IMR-90 (cell line): ENCODE results near the gene GPR15LG. TPM values are rescaled to one million over a fixed set of nuclear protein-coding genes. Genes with fewer than 3 reads are reported as not detected.

Experiments
- ATAC-seq: fragments of 200-7000 bp; cut with Tn5 transposase; 2 replicates; pipeline ENCODE4 v1.9.1; 2020; ENCODE audit warnings: low read depth, mild to moderate bottlenecking, moderate library complexity
- BruUV-seq: library from RNA; stranded (reverse); fragments of 400-500 nt; replicated peaks from 2 replicates; lab custom pipeline; 2021; lab: Mats Ljungman, UMichigan
- CTCF ChIA-PET: fragments of 300-600 bp; formaldehyde crosslinking; extraction: SDS; loops from one replicate; lab custom pipeline; 2021; ENCODE audit warnings: antibody characterized with exemption; lab: Yijun Ruan, JAX
- POLR2A ChIA-PET: fragments of 300-600 bp; sonication (Branson Sonifier 250); formaldehyde crosslinking; loops from one replicate; lab custom pipeline; 2022; ENCODE audit warnings: antibody characterized with exemption; ENCODE audit not compliant: unreplicated experiment; lab: Charles Lee
- DNase-seq: peaks from one replicate; pipeline ENCODE4 v3.0.0; 2013
- H2AFZ ChIP-seq: replicated peaks from 2 replicates; pipeline ENCODE3; 2013; ENCODE audit warnings: low read length, mild to moderate bottlenecking; ENCODE audit not compliant: poor library complexity
- H2AK5ac ChIP-seq: 2 replicates; pipeline ENCODE4 v1.6.1; 2013; ENCODE audit warnings: low read depth, low read length, inconsistent platforms
- H2AK9ac ChIP-seq: replicated peaks from 2 replicates; pipeline ENCODE3; 2013; ENCODE audit warnings: mild to moderate bottlenecking, low read depth, low read length, moderate library complexity; ENCODE audit not compliant: poor library complexity
- H2BK120ac ChIP-seq: 2 replicates; pipeline ENCODE4 v1.6.1; 2013; ENCODE audit warnings: low read depth, low read length, inconsistent platforms
- H2BK15ac ChIP-seq: 3 replicates; pipeline ENCODE4 v1.6.1; 2013; ENCODE audit warnings: low read depth, low read length, inconsistent platforms
- H2BK20ac ChIP-seq: 2 replicates; pipeline ENCODE4 v1.6.1; 2013; ENCODE audit warnings: low read depth, mild to moderate bottlenecking, inconsistent platforms, low read length, moderate library complexity
- H2BK5ac ChIP-seq: 2 replicates; pipeline ENCODE4 v1.6.1; 2013; ENCODE audit warnings: mild to moderate bottlenecking, low read depth, low read length, inconsistent platforms; ENCODE audit not compliant: poor library complexity, severe bottlenecking
- H3K14ac ChIP-seq: replicated peaks from 2 replicates; pipeline ENCODE4 v1.6.1; 2013; ENCODE audit warnings: low read depth, low read length, inconsistent platforms
- H3K18ac ChIP-seq: 2 replicates; pipeline ENCODE4 v1.6.1; 2013; ENCODE audit warnings: low read depth, low read length, control low read depth
- H3K23ac ChIP-seq: 2 replicates; pipeline ENCODE4 v1.6.1; 2013; ENCODE audit warnings: low read depth, low read length, inconsistent platforms
- H3K27ac ChIP-seq: 2 replicates; pipeline ENCODE4 v1.5.1; 2013; ENCODE audit warnings: mild to moderate bottlenecking, control low read depth, low read length; ENCODE audit not compliant: insufficient read depth
- H3K27me3 ChIP-seq: 2 replicates; pipeline ENCODE4 v1.6.1; 2013; ENCODE audit warnings: low read length; ENCODE audit not compliant: control insufficient read depth, insufficient read depth
- H3K36me3 ChIP-seq: 2 replicates; pipeline ENCODE4 v1.6.1; 2013; ENCODE audit warnings: low read length, mixed read lengths; ENCODE audit not compliant: control insufficient read depth, insufficient read depth
- H3K4ac ChIP-seq: 2 replicates; pipeline ENCODE4 v1.6.1; 2013; ENCODE audit warnings: low read depth, low read length, inconsistent platforms
- H3K4me1 ChIP-seq: 2 replicates; pipeline ENCODE4 v1.6.1; 2013; ENCODE audit warnings: low read length, mixed read lengths; ENCODE audit not compliant: control insufficient read depth, insufficient read depth
- H3K4me2 ChIP-seq: 2 replicates; pipeline ENCODE4 v1.6.1; 2013; ENCODE audit warnings: low read depth, mild to moderate bottlenecking, control low read depth, low read length, moderate library complexity
- H3K4me3 ChIP-seq: 2 replicates; pipeline ENCODE4 v1.5.1; 2013; ENCODE audit warnings: low read depth, mild to moderate bottlenecking, control low read depth, low read length, moderate library complexity; ENCODE audit not compliant: insufficient read depth
- H3K56ac ChIP-seq: 2 replicates; pipeline ENCODE4 v1.6.1; 2013; ENCODE audit warnings: low read length, inconsistent platforms; ENCODE audit not compliant: insufficient read depth; ENCODE audit errors: extremely low read depth
- H3K79me1 ChIP-seq, 2 experiments: 2 replicates each; pipeline ENCODE4 v1.6.1; 2013; ENCODE audit warnings: low read length in 2 of 2, inconsistent platforms in 1 of 2, low read depth in 1 of 2
- H3K9ac ChIP-seq: 2 replicates; pipeline ENCODE4 v1.6.1; 2013; ENCODE audit warnings: low read depth, low read length, control low read depth
- H3K9me1 ChIP-seq: 2 replicates; pipeline ENCODE4 v1.6.1; 2013; ENCODE audit warnings: low read length, inconsistent platforms; ENCODE audit not compliant: insufficient read depth
- H3K9me3 ChIP-seq: 2 replicates; pipeline ENCODE4 v1.6.1; 2013; ENCODE audit warnings: low read length; ENCODE audit not compliant: control insufficient read depth, insufficient read depth
- H4K20me1 ChIP-seq: 2 replicates; pipeline ENCODE4 v1.6.1; 2013; ENCODE audit warnings: low read length, inconsistent platforms; ENCODE audit not compliant: insufficient read depth
- H4K5ac ChIP-seq: 2 replicates; pipeline ENCODE4 v1.6.1; 2013; ENCODE audit warnings: mild to moderate bottlenecking, low read depth, low read length, control low read depth
- H4K8ac ChIP-seq, 2 experiments: 2 replicates each; pipeline ENCODE4 v1.6.1; 2013; ENCODE audit warnings: low read depth in 2 of 2, low read length in 2 of 2, control low read depth in 1 of 2, inconsistent platforms in 1 of 2
- H4K91ac ChIP-seq: 2 replicates; pipeline ENCODE4 v1.6.1; 2013; ENCODE audit warnings: low read depth, low read length, inconsistent platforms; ENCODE audit not compliant: insufficient read depth
- BHLHE40 ChIP-seq: fragments of 150-350 bp; IDR thresholded peaks from 2 replicates; pipeline ENCODE4 v1.6.1; 2016; ENCODE audit warnings: mild to moderate bottlenecking, low read depth, low read length
- CHD1 ChIP-seq: IDR thresholded peaks from 2 replicates; pipeline ENCODE4 v1.6.1; 2012; ENCODE audit warnings: low read depth, low read length, improper control_type of control experiment
- ELK1 ChIP-seq: fragments of 150-350 bp; IDR thresholded peaks from 2 replicates; pipeline ENCODE4 v1.6.1; 2016; ENCODE audit warnings: low read depth, mild to moderate bottlenecking, low read length, moderate library complexity, borderline replicate concordance
- FOS ChIP-seq: fragments of 150-350 bp; IDR thresholded peaks from 2 replicates; pipeline ENCODE4 v1.6.1; 2016; ENCODE audit warnings: low read depth, low read length
- MAFK ChIP-seq: IDR thresholded peaks from 2 replicates; pipeline ENCODE4 v1.6.1; 2012; ENCODE audit warnings: low read depth, low read length, improper control_type of control experiment
- MAZ ChIP-seq: IDR thresholded peaks from 2 replicates; pipeline ENCODE4 v1.6.1; 2012; ENCODE audit warnings: low read depth, mild to moderate bottlenecking, low read length, improper control_type of control experiment, moderate library complexity, borderline replicate concordance
- NFE2L2 ChIP-seq: fragments of 150-350 bp; IDR thresholded peaks from 2 replicates; pipeline ENCODE4 v1.6.1; 2016; ENCODE audit warnings: low read depth, mild to moderate bottlenecking, low read length
- POLR2A ChIP-seq: IDR thresholded peaks from 2 replicates; pipeline ENCODE4 v1.6.1; 2012; ENCODE audit warnings: mild to moderate bottlenecking, low read depth, low read length
- RAD21 ChIP-seq: IDR thresholded peaks from 2 replicates; pipeline ENCODE4 v1.6.1; 2012; ENCODE audit warnings: low read length, improper control_type of control experiment
- RCOR1 ChIP-seq: IDR thresholded peaks from 2 replicates; pipeline ENCODE4 v1.6.1; 2012; ENCODE audit warnings: mild to moderate bottlenecking, low read length, improper control_type of control experiment; ENCODE audit not compliant: insufficient replicate concordance
- SMC3 ChIP-seq: fragments of 150-350 bp; IDR thresholded peaks from 2 replicates; pipeline ENCODE4 v1.6.1; 2016; ENCODE audit warnings: low read depth, mild to moderate bottlenecking, antibody characterized with exemption, low read length, moderate library complexity
- USF2 ChIP-seq: fragments of 150-350 bp; IDR thresholded peaks from 2 replicates; pipeline ENCODE4 v1.6.1; 2017; ENCODE audit warnings: mild to moderate bottlenecking, antibody characterized with exemption, low read length, low read depth
- WGBS, 2 experiments: methylation state at CpG; one replicate each; pipeline versions ENCODE4 v1.1.5 to v1.1.7; 2013; ENCODE audit warnings: missing lambda C conversion rate in 2 of 2; ENCODE audit not compliant: insufficient read length in 1 of 2; ENCODE audit errors: extremely low coverage in 2 of 2; 5-methylcytosine and 5-hydroxymethylcytosine counted together
- dilution Hi-C: fragments of 300-500 bp; cut with HindIII; formaldehyde crosslinking; loops from one replicate; pipeline ENCODE4 v1.14.3; 2018; ENCODE audit warnings: low sequenced_read_pairs; ENCODE audit not compliant: unreplicated experiment
- in situ Hi-C: fragments of 300-500 bp; cut with MboI; formaldehyde crosslinking; loops from 3 replicates; pipeline ENCODE4 v1.14.3; 2019; ENCODE audit warnings: low sequenced_read_pairs, inconsistent platforms, mixed read lengths
- intact Hi-C: fragments of 100-400 bp; cut with micrococcal nuclease; formaldehyde crosslinking; loops from 2 replicates; pipeline ENCODE4 v1.10.0; 2022
- polyA plus RNA-seq, 3 experiments: library from polyadenylated mRNA; depleted of rRNA; stranded (reverse); fragments of >200 nt; gene quantifications; 2 replicates each; pipeline ENCODE4 v1.2.3, GENCODE V29; 2012; ENCODE audit warnings: low replicate concordance in 1 of 3
- total RNA-seq: library from RNA; depleted of rRNA; stranded (reverse); fragments of >200 nt; gene quantifications from 2 replicates; pipeline ENCODE4 v1.2.3, GENCODE V29; 2012
- TF ChIP-seq, protein P1 (sequence below): conservative IDR thresholded peaks from 2 replicates; pipeline ENCODE4 v1.5.1; 2012; ENCODE audit warnings: mild to moderate bottlenecking, low read depth, low read length, improper control_type of control experiment

Gene GPR15LG
- total and polyA plus RNA-seq, 2 of the 4 experiments (the other 2 are of a cell fraction): not detected

DNA sequence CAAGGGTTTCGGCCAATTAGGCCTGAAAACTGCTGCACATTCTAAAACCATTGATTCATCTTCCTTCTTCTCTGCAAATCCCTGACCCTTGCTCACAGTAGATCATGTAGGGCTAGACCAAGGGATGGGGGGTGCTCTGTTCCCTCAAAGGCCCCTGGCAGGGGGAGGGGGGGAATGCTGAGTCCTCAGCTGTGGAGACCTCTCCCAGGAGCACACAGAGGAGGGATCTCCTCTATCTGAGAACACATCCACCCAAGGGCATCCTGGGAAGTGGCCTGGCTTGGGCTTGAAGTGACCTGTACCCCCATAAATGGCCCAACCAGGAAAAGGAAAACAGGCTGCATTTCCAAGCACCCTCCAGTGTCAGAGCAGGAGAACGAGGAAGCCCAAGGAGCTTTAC is 19.7 kb downstream of the GPR15LG start:
- intact Hi-C loops: no loop called here
- Histone ChIP-seq H3K79me1 (no peaks in the 10 kb centered on the region), H3K23ac (no peak overlapping the region), H3K4me1 (peaks cover 2% of the 10 kb centered on the region; the same call in 1 of the 2 replicates), H3K4me2 (no peak overlapping the region), H3K27me3 (peaks cover 50% of the 10 kb centered on the region), H3K9me1 (no peaks in the 10 kb centered on the region), H4K20me1 (no peaks in the 10 kb centered on the region), H3K9me3 (no peaks in the 10 kb centered on the region), H4K5ac (no peak overlapping the region), H2AK9ac (no peak overlapping the region), H3K36me3 (no peaks in the 10 kb centered on the region), H3K18ac (no peak overlapping the region), H2BK15ac (no peak overlapping the region), H4K91ac (no peak overlapping the region), H2AFZ (no peak overlapping the region), H2BK120ac (no peak overlapping the region), H2BK5ac (no peak overlapping the region), H3K4ac (no peak overlapping the region), H3K4me3 (no peak overlapping the region), H3K56ac (no peak overlapping the region), H2BK20ac (no peak overlapping the region), H2AK5ac (no peak overlapping the region), H3K27ac (no peak overlapping the region), H3K14ac (no peak overlapping the region), H4K8ac (no peak overlapping the region), H3K9ac (no peak overlapping the region)
- dilution Hi-C loops: no loop called here
- no TSS peak for BruUV-seq
- no peak for DNase-seq
- CTCF ChIA-PET: no interaction called here
- in situ Hi-C loops: no loop called here
- WGBS, 2 experiments: 17% methylated on average over 1 of the region's 2 CpGs; no CpG with 5 or more reads in 1 of the 2 experiments
- TF ChIP-seq SMC3: no peak
- TF ChIP-seq, protein P1, sequence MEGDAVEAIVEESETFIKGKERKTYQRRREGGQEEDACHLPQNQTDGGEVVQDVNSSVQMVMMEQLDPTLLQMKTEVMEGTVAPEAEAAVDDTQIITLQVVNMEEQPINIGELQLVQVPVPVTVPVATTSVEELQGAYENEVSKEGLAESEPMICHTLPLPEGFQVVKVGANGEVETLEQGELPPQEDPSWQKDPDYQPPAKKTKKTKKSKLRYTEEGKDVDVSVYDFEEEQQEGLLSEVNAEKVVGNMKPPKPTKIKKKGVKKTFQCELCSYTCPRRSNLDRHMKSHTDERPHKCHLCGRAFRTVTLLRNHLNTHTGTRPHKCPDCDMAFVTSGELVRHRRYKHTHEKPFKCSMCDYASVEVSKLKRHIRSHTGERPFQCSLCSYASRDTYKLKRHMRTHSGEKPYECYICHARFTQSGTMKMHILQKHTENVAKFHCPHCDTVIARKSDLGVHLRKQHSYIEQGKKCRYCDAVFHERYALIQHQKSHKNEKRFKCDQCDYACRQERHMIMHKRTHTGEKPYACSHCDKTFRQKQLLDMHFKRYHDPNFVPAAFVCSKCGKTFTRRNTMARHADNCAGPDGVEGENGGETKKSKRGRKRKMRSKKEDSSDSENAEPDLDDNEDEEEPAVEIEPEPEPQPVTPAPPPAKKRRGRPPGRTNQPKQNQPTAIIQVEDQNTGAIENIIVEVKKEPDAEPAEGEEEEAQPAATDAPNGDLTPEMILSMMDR: no peak
- no peak for TF ChIP-seq USF2
- TF ChIP-seq MAFK: no peak
- TF ChIP-seq POLR2A: no peak
- TF ChIP-seq RAD21: no peak
- no peak for TF ChIP-seq ELK1
- no peak for TF ChIP-seq FOS
- TF ChIP-seq BHLHE40: no peak
- TF ChIP-seq CHD1: no peak
- no peak for TF ChIP-seq RCOR1
- no peak for TF ChIP-seq NFE2L2
- no peak for TF ChIP-seq MAZ
- POLR2A ChIA-PET: no interaction called here
- no peak for ATAC-seq
